ENCODE results near the gene ATOH7.
"Not testable (repeated sequence)": the region's sequence is repeated elsewhere in the genome, so short reads cannot be mapped to it uniquely, and the experiment has no call there.

ATOH7 gene

DNA sequence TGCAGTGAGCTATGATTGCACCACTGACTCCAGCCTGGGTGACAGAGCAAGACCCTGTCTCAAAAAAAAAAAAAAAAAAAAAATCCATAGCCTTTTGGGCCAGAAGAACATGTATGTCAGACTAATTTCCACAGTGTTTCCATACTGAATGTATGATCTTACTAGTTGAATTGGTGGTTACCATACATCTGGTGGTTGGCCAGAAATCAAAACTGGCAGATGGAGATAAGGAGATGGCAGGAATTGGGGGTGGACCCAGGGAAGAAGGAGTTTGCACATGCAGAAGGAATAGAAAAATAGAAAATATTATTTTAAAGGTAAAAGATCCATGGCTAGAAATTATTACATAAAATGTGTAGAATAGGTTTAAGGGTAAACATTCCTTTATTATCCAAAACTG, 3.7 kb upstream of the ATOH7 start:
- no peak for DNase-seq

DNA sequence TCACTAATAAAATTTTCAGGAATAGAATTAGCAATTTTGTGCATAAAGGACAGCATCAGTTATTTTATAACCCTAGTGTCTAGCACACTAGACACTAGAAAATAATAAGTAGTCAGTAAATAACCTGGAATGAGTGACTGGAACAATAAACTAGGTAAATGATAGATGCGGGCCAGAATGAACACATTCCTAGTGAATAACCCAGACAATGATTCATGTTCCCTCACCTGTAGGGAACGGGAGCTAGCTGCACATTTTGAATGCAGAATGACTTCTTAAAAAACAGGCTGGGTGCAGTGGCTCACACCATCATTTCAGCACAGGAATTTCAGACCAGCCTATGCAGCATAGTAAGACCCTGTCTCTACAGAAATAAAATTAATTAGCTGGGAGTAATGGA, 3.2 kb upstream of the ATOH7 start:
- DNase-seq, result no peak

DNA sequence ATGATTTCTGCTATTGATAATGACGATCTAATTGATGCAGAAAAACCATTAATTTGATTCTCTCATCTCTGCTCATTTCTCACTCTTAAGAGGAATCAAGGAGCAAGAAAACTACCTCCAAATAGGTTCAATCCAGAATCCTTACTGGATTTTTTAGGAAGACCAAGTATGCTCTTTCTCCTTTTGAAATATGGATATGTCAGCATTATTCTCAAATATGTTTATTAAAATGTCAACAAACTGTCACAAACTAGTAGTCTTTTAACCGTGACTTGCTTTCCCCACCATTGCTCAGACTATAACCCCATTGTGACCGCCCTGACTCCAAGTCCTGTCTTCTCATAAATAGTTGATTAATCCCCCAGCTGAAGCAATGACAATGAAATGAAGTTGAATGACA, 1.1 kb upstream of the ATOH7 start:
- no peak for DNase-seq

DNA sequence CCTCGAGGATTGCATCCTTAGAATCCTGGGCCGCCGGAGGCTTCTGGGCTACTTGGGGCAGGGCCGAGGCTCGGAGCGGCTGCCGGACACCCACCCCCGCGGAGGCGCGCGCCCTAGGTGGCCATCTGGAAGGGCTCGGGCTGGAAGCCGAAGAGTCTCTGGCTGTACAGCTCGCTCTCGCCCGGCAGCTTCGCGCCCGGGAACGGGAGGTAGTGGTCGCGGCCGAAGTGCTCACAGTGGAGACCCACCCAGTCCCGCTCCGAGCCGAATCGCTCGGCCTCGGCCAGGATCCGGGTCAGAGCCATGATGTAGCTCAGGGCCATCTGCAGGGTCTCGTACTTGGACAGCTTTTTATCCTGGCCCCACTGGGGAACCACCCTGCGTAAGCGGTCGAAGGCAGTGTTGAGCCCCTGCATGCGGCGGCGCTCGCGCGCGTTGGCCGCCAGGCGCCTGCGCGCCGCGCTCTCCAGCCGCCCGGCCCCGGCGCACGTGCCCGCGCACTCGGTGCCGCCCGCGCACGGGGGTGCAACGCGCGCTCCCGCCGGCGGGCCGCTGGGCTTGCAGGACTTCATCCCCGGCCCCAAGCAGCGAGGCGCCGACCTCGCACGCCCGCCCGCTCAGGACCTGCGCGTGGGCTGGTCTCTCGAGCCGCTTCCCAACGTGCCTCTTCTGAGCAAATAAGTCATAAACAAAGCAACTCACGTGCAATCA, 652 bp downstream of the ATOH7 start:
- DNase-seq, result peak; percentile 61 to 70

DNA sequence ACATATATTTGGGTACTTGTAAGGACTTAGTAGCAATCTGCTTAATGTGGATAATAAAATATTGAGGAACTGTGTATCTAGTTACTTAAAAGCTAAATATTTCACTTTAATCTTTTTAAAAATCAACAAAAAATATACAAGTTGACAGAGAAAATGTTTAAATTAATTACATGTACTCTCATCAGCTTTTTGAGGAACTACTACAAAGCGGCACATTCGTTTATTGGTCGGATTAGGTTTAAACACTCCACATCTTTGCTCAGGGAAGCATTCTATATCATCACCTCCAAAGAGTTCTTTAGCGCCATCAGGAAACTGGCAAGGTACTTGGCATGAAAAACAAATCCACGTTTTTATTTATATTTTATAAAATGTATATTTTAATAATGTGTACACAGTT, 1.6 kb downstream of the ATOH7 start:
- no peak for DNase-seq

DNA sequence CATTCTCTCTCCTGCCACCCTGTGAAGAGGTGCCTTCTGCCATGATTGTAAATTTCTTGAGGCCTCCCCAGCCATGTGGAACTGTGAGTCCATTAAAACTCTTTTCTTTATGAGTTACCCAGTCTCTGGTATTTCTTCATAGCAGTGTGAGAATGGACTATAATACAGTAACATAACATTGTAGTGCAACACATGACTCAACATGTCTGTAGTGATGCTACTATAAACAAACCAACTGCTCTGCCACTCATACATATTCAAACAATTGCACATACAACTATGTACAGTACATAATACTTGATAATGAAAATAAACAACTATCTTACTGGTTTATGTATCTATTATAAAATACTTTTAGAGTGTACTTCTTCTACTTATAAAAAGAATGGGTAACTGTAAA, 7.1 kb downstream of the ATOH7 start:
- no peak for DNase-seq

DNA sequence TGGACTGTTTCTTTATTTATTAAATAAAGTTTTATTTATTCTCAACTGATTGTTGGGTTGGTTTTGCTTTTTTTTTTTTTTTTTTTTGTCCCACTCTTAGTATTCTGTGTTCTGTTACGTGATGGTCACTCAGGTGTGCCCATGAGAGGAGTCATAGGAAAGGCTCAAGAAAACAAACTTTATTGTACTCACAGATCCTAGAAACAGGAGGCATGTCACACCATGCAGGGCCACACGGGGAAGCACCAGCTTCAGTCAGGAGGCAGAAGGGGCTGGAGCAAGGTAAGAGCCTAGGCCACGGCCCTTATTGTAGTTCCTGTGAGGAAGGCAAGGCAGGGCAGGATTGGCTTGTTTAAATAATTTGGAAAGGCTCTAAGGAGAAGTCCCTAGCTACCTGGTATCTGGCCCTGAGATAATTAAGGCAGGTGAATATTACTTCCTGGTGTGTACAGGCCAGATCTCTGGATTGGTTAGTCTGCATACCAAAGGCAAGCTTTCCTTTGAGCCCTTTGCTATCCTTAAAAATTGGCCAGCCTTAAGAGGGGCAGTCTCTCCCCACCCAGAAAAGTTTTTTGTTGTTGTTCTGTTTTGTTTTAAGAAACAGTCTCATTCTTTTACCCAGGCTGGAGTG, 8.3 kb downstream of the ATOH7 start:
- DNase-seq, result no peak

DNA sequence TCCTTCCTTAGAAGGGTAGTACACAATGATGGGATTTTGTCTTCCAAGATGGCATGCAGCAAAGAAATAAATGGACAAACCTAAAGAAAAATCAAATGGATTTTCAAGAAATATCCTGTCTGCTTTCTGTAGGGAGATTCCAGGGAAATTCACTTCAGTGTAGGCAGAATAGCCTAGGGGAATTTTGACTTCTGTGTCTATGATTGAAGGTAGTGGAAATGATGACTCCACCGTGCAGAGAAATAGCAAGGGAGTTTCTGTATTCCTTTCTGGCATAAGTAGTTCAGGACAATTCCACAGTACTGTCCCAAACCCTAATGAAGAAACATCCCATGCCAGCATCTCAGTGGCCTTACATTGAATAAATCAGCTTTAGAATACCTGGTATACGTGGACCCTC, 9.5 kb downstream of the ATOH7 start:
- no peak for DNase-seq

DNA sequence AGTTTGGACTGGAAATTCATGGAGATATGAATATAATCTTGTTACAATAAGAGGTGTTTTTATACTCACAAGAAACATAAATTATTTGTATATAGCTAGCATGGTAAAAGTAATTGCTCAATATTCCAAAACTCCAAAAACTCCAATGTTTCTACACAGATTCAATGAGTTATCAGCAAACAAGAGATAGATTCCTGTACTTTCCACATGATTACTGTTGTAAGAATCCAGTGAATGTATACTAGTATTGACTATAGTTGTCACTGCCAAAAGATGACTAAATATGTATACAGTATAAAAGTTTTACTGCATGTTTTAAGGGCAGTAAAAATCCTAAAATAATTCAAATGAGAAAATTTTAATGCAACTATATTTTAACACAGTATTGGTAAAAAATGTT, 10.7 kb downstream of the ATOH7 start:
- DNase-seq, result no peak

DNA sequence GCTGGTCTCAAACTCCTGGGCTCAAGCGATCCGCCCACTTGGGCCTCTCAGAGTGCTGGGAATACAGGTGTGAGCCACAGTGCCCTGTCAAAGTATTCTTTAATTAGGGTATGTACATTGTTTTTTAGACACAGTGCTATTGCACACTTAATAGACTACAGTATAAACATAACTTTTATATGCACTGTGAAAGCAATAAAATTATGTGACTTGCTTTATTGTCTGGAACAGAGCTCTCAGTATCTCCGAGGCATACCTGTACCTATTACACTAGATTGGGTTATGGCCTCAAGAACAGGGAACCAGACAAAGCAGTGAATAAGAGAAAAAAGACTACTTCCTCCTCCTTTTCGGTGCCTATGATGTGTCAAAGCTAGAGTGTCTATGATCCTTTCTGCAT, 13.1 kb downstream of the ATOH7 start:
- no peak for DNase-seq

DNA sequence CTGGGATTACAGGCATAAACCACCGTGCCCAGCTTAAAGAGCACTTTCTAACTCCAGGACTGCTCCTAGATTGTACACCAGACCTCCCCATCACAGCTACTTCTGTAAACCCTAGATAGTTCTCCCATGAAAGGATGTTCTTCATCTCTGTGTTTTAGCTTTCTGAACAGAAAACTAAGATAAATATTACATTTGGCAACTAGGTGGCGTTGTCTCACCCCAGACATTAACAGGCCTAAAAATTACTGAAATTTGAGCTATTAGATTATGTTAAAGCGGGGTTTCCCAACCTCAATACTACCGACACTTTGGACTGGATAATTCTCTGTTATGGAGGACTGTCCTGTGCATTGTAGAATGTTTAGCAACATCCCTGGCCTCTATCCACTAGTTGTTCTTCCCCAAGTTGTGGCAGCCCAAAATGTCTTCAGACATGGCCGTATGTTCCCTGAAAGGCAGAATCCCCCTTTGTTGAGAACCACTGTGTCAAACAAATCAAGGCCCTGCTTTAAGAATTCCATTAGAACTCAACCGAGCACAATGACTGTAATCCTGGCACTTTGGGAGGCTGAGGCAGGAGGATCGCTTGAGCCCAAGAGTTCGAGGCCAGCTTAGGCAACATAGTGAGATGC, 19.1 kb downstream of the ATOH7 start:
- no peak for DNase-seq

DNA sequence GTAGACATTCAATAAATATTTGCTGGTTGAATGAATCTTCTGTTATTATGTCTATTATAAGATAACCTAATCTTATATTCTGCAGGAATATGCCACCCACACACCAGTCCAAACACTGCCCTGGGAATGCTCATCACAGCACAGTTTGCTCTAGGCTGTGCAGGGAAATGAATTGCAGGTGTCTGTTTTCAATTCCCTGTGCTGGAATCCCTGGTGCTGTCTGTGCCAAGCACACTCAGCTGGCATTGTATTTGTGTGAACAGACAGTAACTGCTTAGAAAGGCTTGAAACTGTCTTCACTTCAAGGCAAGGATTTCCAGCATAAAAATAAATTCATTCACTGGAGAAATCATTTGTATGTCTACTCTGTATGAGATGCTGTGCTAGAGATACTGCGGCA, 20.2 kb downstream of the ATOH7 start:
- no peak for DNase-seq

DNA sequence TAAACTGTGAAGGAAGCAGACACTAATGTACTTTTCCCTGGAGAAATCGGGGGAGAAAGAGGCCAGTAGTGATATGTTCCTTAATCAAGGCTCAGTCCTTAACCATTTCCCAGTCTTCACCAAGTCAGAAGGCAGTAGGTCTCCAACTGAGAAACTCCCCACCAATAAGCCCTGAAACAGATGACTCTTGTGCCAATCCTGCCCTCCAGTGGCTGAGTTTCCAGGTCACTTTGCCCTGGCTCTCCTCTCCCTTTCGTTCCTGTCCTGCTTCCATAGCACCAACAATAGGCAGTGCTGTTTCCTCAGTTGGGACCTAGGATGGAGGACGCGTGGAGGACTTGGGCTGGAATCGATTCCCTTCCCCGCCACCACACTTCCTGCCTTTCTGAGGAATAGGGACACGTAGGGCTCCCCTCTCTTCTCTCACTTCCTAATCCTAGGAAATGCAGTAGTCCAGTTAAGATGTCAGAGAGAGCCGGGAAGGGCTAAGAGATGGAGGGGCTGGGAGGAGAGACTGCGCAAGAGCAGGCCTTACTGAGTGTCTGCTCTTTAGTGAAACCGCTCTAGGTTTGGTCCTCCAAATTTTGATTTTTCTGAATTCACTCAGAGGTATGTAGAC, 23.4 kb downstream of the ATOH7 start:
- DNase-seq, result peak; percentile 29 to 39

DNA sequence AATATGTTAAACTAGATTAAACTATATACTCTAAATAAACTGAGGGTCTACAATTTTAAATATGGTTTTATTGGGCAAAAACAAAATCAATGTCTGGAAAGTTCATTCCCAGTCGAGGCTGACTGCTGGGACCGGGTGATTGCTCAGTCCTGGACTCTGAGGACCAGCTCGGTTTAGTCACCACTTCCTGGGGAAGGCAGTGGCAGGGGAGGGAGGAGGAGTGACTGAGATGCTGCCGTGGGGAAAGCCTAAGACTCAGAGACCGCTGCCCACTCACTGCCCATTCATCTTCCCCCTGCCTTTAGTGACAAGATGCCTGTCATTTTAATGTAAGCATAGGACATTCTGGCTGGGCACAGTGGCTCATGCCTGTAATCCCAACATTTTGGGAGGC, 29.0 kb downstream of the ATOH7 start:
- DNase-seq, result peak; percentile 22 to 38

DNA sequence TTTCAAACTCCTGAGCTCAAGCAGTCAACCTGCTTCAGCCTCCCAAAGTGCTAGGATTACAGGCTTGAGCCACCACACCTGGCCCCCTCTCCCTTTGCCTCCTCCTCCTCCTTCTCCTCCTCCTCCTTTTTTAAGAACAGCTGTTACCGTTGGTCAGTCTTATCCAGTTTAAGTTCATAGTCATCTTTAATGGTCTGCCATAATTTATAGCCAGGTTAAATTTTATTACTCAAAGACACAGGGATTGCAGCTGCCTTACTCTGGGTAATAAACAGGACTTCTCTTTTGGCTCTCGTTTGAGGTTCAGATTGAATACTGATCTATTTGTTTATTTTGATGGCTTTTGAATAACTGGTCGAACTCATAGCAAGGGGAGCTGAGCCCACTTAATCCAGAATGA, 35.2 kb downstream of the ATOH7 start:
- no peak for DNase-seq

DNA sequence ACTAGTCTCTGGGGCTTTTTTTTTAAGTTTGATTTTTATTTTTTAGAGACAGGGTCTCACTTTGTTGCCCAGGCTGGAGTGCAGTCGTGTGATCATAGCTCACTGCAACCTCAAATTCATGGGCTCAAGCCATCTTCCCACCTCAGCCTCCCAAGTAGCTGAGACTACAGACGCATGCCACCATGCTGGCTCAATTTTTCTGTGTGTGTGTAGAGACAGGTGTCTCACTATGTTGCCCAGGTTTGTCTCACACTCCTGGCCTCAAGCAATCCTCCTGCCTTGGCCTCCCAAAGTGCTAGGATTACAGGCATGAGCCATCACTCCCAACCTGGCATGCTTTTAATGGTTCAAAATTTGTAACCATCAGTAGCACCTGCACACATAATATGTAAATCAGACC, 36.1 kb downstream of the ATOH7 start:
- DNase-seq, result not testable (repeated sequence)

DNA sequence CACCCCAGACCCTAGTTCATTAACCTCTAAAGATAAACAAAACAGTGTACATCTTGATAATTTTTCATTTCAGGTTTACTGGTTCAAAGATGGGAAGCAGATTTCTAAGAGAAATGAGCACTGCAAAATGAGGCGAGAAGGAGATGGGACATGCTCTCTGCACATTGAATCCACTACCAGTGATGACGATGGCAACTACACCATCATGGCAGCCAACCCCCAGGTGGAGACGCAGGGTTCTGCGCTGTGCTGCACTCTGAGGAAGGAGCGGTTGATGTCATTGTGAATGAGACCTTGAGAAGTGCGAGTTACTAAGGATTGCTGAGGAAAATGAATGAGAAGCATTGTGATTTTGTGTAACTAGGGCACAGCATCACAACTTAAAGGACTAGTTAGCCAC, 37.6 kb downstream of the ATOH7 start:
- no peak for DNase-seq

DNA sequence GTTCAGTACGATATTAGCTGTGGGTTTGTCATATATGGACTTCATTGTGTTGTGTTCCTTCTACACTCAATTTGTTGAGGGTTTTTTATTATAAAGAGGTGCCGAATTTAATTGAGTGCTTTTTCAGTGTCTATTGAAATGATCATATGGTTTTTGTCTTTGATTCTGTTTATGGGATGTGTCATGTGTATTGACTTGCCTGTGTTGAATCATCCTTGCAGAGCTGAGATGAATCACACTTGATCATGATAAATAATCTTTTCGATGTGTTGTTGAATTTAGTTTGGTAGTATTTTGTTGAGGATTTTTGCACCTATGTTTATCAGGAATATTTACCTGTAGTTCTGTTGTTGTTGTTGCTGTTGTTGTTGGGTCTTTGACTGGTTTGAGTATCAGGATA, 39.8 kb downstream of the ATOH7 start:
- no peak for DNase-seq

DNA sequence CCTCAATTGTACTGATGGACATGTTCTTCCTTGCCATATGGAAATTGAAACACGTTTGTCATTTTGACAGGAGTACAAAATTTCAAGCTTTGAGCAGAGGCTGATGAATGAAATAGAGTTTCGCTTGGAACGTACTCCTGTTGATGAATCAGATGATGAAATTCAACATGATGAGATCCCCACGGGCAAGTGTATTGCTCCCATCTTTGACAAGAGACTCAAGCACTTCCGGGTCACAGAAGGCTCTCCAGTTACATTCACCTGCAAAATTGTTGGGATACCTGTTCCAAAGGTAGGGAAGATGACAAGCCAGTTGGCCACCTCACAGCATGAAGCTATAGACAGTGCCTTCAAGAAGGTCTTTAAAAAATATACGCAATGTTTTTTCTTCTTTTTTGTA, 43.1 kb downstream of the ATOH7 start:
- DNase-seq, result no peak

DNA sequence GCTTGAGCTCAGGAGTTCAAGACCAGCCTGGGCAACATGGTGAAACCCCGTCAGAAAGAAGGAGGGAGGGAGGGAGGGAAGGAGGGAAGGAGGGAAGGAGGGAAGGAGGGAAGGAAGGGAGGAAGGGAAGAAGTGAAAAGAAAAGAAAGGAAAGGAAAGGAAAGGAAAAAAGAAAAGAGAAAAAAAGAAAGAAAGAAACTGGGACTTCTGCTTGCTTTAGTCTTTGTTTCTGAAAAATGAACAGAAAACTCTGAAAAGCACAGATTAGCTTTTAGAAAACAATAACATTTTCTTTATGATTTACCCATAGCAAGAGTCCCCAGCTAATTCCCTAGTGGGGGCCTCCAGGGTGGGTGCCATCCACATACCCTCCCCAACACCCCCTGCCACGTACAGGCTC, 46.8 kb downstream of the ATOH7 start:
- no peak for DNase-seq

DNA sequence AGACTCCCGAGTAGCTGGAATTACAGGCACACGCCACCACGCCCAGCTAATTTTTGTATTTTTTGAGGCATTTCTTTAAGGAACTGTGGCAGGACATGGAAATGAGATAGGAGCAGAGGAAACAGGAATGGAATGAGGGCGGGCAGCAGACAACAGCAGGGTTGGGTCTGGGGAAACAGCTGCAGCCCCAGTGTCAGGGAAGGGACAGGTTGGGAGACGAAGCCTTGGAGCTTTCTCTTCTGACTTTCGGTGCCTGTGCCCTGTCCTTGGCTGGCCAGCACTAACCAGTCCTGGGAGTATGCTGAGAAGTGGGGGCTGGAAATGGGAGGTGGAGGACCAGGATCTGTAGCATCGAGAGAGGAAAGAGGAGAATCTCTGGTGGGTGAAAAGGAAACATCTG, 47.4 kb downstream of the ATOH7 start:
- DNase-seq, result no peak

Measured in activated T-cell treated with anti-CD3 and anti-CD28 coated beads, Interleukin-2, amount 50 U/mL, for 48 hours (primary cell).